Renal cortical epithelial cell (primary cell): ENCODE data around the gene TMEM139. TPM values are rescaled to one million over a fixed set of nuclear protein-coding genes. Genes with fewer than 3 reads are reported as not detected.
"Not testable (repeated sequence)": the region's sequence is repeated elsewhere in the genome, so short reads cannot be mapped to it uniquely, and the experiment has no call there.

Experiments used
- DNase-seq: peaks from one replicate; pipeline ENCODE4 v3.0.0-alpha.2; 2011; ENCODE audit warnings: low read depth
- total RNA-seq: library from RNA; depleted of rRNA; stranded (reverse); fragments of >200 nt; gene quantifications from 2 replicates; pipeline ENCODE4 v1.2.3, GENCODE V29; 2014

Gene TMEM139
- total RNA-seq, 1 donor from 2014 or later, result 48.2 TPM

DNA sequence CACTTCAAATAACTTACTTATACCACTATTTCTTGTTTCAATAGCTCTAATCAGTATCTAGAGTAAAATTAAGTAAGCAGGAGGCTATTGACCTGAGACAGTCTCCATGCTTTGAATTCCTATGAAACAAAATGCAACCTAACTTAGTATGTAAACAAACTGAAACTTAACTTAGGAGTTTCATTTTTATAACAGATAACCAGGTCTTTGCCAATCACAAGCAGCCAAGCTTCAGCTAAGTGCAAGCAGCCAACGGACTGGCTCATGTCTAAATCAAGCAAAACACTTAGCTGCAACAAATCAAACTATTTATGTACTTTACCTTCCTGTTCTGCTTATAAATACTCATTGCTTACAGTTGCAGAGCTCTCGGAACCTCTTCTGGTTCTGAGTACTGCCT, 25.9 kb upstream of the TMEM139 start:
- DNase-seq, result no peak

DNA sequence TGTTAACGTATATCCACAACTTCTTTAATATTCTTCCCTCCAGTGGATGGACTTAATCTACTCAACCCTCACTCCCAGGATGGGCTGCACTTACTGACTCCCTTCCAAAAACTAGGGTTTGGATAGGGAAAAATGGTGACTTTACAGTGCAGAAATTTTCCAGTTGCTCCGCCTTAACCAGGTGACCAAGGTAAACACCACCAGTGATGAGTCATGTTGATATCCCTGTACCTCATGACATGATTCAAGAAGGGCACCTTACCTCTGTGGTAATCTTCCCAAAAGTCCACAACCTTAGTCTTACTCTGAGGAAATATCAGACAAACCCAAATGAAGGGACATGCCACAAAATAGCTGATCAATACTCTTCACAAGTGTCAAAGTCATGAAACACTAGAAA, 25.0 kb upstream of the TMEM139 start:
- no peak for DNase-seq

GRCh38 chr7:143261901-143262300, 22.9 kb upstream of the TMEM139 start:
- no peak for DNase-seq

- DNase-seq, result peak; percentile 48
These were observed 21.2 kb upstream of the TMEM139 start, which contains the start of gene GSTK1 for GRCh38 chr7:143263266-143264195. Gene GSTK1, plus strand, starts transcription at chr7:143263441. Its CDS starts 73 bp downstream, at chr7:143263514.

- not testable (repeated sequence) for DNase-seq
These were observed 20.6 kb upstream of the TMEM139 start for GRCh38 chr7:143264196-143264568.

- no peak for DNase-seq
These were observed 19.6 kb upstream of the TMEM139 start for GRCh38 chr7:143265017-143265693.

DNA sequence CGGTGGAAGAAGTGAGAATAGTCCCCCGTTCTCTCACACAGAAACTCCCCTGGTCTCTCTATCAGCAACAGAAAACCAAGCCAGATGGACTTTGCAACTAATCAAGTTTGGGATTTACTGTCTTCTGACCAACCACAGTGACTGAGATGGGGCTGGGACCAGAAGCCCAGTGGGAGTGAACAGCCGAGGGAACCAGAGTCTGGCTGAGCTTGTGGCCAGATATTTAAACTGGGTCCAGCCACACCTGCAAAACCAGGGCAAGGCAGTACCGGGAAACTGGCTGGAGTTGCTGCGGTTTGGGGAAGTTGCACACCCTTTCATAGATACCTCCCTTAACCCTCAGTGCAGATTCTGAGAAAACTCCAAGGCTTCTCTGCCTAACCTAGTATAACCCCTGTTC, 15.5 kb upstream of the TMEM139 start:
- no peak for DNase-seq

DNA sequence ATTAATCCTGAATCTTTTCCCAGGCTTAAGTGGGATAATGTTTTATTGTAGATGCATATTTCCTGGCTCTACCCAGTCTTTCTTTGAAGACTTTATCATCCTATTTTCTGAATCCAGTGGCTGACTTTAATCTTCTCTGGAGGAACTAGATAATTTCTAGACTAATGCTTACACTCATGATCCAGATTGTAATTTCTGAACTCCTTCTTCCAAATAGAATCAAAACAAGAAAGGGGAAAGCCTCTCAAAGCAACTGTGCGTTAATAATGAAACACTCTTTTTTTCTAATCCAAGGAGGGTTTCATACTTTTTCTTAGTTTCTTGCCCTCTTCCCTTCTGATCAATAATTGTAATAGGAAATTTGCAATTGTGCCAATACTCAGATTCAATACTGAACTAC, 13.5 kb upstream of the TMEM139 start:
- no peak for DNase-seq

GRCh38 chr7:143272871-143273270, 11.9 kb upstream of the TMEM139 start:
- no peak for DNase-seq

GRCh38 chr7:143279186-143280098, 5.3 kb upstream of the TMEM139 start:
- peak; percentile 95 for DNase-seq

- no peak for DNase-seq
These were observed 4.6 kb upstream of the TMEM139 start for GRCh38 chr7:143280160-143280559.

DNA sequence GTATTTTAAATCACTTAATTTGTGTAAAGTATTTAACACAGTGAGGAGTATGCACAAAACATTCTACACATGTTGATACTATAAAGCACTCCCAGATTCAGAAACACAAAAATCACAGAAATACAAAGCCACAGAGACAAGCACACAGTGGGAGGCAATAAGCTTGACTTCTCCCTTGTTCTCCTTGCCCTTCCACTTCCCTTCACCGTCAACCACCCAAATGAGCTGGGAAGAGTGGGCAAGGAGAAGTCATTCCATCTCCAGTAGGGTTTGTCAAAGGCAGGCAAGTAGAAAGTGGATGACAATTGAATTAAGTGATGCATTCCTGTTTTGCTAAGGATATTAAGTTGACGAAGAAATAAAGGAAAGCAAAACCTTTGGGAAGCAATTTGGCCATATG, 4.2 kb upstream of the TMEM139 start:
- DNase-seq, result no peak

DNA sequence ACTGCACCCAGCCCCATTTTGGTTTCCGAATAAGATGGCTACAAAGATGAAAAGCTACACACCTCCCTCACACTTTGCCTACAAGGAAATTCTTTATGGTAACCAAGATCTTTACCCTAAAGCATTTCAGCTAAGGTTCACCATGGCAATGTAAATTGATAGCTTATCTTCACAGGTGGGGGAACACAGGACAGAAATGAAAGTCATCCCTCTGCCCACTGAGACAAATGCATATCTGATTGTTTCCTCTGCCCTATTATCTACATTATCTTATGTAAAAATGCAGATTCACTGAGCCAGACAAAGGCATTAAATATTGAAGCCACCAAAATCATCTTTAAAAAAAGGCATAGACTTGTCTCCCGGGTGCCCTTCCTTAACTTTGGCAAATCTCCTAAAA, 3.2 kb upstream of the TMEM139 start:
- no peak for DNase-seq

DNA sequence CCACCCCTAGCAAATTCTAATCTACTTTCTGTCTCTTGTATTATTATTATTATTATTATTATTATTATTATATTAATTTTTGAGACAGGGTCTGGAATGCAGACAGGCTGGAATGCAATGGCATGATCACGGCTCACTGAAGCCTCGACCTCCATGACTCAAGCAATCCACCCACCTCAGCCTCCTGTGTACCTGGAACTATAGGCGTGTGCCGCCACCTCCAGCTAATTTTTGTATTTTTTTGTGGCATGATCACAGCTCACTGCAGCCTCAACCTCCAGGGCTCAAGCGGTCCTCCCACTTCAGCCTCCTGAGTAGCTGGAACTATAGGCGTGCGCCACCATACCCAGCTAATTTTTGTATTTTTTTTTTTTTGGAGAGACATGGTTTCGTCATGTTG, 2.6 kb upstream of the TMEM139 start:
- no peak for DNase-seq

DNA sequence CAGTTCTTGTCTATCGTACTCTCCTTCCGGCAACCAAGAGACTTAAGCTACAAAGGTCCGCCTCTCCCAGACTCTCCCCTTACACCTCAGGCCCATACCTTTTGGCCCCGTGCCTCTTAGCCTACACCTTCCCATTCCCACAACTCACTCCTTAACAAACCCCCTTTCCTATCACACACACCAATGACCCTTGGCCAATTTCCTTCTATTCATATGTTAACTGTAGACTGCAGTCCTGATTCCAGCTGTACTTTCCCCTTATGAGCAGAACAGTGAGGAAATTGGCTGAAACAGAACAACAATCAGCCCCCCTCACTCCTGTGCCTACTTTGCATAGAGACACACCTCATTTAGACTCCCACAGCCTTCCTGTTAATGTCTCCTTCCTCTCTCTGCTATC, 1.4 kb upstream of the TMEM139 start:
- DNase-seq, result no peak

DNA sequence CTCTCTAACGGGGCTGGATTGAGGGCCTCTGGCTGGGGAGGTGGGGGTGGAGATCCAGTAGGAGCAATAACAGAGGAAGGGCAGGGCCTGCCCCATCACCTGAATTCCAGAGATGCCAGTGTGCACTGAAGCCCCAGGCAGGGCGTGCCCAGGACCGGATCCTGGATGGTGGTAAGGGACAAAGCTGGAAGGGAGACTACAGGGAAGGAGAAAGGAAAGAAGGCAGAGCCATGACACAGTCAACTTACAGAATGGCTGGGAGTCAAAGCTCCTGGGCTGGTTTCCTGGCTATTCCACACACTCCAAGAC, 666 bp downstream of the TMEM139 start:
- DNase-seq, result peak; percentile 83

DNA sequence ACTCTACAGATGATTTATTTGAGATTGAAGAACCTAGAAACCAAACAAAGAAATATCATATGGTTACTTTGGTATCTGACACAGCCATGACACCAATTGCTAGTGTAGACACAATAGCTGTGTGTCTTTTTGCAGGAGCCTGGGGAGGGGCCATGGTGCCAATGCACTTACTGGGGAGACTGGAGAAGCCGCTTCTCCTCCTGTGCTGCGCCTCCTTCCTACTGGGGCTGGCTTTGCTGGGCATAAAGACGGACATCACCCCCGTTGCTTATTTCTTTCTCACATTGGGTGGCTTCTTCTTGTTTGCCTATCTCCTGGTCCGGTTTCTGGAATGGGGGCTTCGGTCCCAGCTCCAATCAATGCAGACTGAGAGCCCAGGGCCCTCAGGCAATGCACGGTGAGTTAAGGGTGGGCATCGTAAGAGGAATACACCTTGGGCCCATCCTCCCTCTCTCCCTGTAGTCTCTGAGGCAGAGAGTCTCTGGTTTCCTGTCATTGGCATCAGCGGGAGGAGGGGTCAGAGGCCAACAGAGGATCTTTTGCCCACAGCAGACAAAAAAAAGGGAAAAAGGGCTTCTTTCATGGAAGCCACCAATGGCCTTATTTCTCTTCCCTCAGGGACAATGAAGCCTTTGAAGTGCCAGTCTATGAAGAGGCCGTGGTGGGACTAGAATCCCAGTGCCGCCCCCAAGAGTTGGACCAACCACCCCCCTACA, 1.2 kb downstream of the TMEM139 start:
- no peak for DNase-seq

DNA sequence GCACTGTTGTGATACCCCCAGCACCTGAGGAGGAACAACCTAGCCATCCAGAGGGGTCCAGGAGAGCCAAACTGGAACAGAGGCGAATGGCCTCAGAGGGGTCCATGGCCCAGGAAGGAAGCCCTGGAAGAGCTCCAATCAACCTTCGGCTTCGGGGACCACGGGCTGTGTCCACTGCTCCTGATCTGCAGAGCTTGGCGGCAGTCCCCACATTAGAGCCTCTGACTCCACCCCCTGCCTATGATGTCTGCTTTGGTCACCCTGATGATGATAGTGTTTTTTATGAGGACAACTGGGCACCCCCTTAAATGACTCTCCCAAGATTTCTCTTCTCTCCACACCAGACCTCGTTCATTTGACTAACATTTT, 1.7 kb downstream of the TMEM139 start:
- DNase-seq, result no peak

- DNase-seq, result no peak
These were observed 2.7 kb downstream of the TMEM139 start for GRCh38 chr7:143287339-143287934.

- DNase-seq, result peak; percentile 83
These were observed 3.4 kb downstream of the TMEM139 start, which contains the start of gene CASP2 for GRCh38 chr7:143287935-143288826. Gene CASP2, plus strand, starts transcription at chr7:143288351. Its CDS starts 105 bp downstream, at chr7:143288456.
